Retina (tissue), 1 donor: ENCODE data around the gene MICOS13.
"Not testable (repeated sequence)": the region's sequence is repeated elsewhere in the genome, so short reads cannot be mapped to it uniquely, and the experiment has no call there.

Source experiments
- DNase-seq: peaks from one replicate; pipeline ENCODE4 v3.0.0-alpha.2; 2016

The MICOS13 gene, protein sequence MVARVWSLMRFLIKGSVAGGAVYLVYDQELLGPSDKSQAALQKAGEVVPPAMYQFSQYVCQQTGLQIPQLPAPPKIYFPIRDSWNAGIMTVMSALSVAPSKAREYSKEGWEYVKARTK

DNA sequence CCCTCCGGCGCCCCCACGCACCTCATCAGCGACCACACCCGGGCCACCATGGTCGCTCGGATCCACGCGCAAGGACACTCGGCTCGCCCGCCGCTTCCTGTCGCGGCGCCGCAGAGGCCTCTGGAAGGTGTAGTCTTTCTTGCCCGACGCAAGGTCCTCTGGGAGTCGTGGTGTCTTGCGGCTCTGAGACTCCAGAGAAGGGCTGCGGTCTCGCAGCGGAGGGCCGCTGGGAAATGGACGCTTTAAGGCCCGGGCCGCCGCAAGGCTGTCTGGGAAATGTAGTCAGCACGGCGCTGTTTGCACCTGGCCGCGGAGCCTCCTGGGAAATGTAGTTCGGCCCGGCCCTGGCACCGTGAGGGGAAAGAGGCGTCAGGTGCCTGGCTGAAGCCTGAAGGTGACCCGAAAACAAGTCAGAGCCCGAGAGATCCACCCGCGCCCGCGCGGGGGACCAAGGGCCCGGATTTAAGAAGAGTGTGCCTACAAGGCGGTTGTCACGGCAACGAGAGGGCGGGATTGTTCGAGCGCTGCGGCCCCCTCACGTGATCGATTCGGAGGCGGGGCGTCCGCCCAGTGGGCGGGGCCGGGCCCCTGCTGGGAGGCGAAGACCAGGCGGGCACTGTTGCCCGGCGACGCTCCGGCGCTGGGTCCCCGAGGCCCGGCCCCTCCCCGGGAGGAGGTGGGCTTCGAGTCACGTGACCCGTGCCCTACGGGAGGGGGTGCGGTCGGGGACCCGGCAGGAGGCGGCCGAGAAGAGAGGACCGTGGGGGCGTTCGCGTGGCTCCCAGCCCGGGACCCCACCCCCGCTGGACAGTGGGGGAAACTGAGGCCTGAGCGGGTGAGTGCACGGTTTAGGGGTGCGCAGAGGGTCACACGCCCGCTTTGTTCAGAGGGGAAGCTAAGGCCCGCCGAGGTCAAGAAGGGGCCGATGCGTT lies at the start of gene MICOS13, which contains the start of gene HSD11B1L:
Gene MICOS13, minus strand, starts transcription at position 80 of the 932 bp plus-strand sequence. Its CDS starts 30 bp downstream, at position 50.
Gene HSD11B1L, plus strand, starts transcription at position 591 of the 932 bp plus-strand sequence. CDS start 3,806 bp downstream, outside the sequence.
- peak; percentile 100 for DNase-seq

DNA sequence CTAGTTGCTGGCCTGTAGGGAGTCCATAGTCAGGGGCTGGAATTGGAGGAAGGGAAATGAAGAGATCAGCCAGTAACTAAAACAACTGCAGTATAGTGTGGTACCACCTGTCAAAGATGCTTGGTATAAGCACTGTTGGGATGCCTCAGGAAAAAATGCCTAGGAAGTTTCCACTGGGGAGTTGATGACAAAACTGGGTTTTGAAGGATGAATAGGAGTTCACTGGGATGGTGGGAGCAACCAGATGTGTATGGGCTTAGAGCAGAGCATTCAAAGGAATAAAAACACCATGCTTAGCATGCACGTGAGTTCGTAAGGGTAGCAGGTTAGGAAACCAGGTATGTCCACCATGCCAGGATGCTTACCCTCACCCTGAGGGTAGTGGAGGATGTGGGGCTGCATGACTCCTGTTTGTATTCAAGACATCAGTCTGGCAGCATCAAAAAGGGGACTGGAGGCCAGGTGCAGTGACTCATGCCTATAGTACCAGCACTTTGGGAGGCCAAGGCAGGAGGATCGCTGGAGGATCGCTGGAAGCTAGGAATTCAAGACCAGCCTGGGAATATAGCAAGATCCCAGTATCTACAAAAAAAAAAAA lies 47.2 kb upstream of the MICOS13 start:
- DNase-seq, result no peak

DNA sequence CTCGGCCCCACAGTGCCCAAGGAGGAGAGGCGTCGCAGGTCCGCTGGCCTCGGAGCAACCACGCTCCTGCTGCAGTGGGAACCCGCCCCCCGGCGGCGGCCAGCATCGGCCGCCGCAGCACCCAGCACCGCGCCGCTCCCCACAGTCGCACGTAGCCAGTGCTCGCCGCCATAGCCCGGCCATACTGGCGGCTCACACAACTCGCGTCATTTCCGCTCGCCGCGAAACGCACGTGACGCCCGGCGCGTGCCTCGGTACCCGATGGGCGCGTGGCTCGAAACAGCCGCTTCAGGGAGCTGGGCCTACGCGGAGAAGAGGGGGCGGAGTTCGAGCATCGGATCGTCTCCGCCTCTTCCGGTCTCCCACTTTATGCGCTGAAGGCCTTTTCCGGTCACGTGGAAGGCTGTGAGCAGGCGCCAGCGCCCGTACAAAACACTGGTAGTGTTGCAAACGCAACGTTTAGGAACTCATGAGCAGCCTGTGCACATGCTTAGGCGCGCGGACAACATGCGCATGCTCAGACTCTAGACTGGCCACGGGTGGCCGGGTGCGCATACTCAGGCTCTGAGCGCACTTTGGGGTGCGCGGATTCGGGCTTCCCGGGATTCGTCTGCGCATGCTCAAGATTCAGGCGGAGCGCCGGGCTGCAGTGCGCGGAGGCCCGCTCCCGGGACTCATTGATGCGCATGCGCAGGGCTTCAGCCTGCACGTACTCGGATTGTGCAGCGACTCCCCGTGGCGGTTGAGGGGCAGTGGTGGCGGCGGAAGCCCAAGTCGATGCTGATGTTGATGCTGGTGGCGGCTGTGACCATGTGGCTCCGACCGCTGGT lies 39.9 kb upstream of the MICOS13 start, which contains the start of the genes CATSPERD and LONP1:
Gene CATSPERD, plus strand, starts transcription at position 677 of the 830 bp plus-strand sequence. Its CDS starts 101 bp downstream, at position 778.
Gene LONP1, minus strand, starts transcription at position 186 of the 830 bp plus-strand sequence. Its CDS starts 14 bp downstream, at position 172.
- DNase-seq, result peak; percentile 100

- no peak for DNase-seq
These were observed 39.1 kb upstream of the MICOS13 start for GRCh38 chr19:5719274-5719960.

DNA sequence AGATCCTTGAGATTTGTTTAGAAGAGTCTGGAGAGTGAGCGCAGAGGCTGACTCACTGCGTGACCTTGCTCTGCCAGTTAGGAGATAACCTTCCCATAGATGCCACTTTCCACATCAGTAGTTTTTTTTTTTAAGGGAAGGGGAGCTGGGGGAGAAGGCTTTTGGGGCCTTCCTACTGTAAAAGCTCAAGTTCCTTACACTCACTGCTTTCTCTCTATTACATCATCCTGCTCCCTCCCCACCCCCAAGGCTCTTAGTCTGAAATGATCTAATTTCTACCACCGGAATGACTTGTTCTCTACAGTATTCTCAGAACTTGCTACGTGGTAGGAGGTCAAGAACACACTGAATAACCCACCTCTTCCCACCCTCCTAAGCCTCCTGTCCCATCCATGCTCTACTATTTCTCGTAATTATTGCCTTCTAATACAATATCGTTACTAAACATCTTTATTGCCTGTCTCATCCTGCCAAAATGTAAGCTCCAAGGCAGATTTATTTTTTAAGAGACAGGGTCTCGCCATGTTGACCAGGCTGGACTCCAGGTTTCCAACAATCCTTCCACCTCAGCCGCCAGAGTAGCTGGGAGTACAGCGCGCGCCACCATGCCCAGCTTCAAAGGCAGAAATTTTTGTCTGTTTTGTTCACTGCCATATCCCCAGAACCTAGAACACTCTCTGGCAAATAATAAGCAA lies 38.4 kb upstream of the MICOS13 start:
- no peak for DNase-seq

DNA sequence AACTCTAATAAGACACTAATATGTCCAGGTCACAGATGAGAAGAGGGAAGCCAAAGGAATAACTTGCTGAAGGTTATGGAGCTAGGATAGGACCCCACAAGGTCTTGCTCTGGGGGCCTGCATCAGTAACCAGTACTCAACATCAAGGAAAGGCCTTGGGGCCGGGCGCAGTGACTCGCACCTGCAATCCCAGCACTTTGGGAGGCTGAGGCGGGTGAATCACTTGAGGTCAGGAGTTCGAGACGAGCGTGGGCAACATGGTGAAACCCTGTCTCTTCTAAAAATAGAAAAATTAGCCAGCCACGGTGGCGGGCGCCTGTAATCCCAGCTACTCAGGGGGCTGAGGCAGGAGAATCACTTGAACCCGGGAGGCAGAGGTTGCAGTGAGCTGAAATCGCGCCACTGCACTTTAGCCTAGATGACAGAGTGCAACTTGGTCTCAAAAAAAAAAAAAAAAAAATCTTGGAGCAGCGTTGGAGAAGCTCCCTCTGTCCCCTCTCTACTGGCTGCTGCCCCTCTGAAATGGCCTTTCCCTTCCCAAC lies 37.8 kb upstream of the MICOS13 start:
- DNase-seq, result no peak

GRCh38 chr19:5717215-5717935 lies 37.1 kb upstream of the MICOS13 start:
- no peak for DNase-seq

GRCh38 chr19:5714816-5715215 lies 34.5 kb upstream of the MICOS13 start:
- DNase-seq, result no peak

DNA sequence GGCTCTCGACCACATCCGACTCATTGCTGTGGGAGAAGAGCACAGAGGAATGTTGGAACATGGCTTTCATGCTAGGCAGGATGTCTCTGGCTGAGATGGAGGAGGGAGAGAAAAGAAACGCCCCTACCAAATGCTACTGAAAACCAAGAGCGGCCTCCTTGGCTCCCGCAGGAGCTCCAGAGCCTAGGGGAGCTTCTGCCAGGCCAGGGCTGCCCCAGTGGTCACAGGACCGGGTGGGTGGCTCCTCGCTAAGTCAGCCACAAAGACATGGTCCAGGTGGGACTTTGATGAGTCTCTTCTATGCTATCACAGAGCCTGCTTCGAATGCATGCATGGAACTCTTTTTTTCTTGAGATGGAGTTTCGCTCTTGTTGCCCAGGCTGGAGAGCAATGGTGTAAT lies 32.9 kb upstream of the MICOS13 start:
- DNase-seq, result no peak

DNA sequence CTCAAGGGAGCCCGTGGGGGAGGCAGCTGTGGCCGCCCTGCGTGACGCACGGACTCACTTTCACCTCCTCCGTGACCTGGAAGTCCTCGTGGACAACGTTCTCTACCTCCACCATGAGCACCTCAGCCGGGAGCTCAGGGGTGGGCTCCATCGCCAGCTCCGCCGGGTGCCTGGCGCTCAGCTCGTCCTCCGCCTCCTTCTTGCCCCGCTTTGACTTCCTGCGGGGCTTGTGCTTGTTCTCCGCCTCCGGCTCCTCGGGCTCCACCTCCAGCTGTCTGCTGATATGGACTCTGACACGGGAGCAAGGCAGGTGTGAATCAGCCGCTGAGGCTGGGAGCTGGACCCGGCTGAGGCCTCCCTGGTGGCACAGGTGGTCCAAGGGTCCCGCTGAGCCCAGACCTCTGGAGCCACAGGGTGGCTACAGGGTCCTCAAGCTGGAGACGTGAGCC lies 31.4 kb upstream of the MICOS13 start:
- DNase-seq, result no peak

GRCh38 chr19:5711025-5711424 lies 30.7 kb upstream of the MICOS13 start:
- DNase-seq, result no peak

DNA sequence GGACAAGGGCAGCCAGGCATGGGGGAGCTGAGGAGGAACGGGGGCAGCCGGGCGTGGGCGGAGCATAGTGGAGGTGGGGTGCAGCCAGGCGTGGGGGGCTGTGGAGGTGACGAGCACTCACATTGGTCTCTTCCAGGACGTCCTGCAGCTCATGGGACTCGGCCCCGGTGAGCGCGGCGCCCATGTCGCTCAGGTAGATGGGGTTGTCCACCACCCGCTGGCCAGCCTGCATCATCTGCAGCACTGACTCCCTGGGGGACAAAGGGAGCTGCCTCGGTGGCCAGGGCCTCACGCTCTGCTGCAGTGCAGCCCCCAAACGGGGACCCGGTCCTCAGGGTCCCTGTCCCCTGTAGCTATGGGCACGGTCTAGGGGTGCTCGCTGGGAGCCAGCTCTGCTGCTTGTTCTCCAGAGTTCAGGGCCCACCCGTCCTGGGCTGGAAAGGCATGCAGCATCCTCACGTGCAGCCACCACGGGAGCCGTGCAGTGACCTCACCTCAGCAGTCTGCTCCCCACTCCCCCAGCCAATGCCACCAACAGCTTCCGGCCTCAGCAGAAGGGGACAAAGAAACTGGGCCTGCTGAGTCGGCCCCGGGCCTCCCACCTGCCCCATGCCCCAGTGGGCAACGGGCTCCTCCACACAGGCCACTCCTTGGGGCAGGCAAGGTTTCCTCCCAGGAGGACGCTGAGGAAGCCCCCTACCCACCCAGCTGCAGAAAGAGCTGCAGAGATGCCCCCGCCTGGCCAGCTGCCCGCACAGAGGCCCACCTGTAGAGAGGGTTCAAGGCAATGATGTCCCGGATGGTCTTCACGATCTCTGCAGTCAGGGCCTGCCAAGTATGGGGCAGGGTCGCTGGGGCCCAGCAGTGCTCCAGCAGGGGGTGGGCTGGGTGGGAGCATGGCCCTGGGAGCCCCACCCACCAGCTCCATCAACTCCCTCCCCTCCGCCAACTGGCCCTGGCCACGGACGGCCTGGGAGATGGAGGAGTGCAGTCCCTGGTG lies 27.6 kb upstream of the MICOS13 start:
- DNase-seq, result no peak

DNA sequence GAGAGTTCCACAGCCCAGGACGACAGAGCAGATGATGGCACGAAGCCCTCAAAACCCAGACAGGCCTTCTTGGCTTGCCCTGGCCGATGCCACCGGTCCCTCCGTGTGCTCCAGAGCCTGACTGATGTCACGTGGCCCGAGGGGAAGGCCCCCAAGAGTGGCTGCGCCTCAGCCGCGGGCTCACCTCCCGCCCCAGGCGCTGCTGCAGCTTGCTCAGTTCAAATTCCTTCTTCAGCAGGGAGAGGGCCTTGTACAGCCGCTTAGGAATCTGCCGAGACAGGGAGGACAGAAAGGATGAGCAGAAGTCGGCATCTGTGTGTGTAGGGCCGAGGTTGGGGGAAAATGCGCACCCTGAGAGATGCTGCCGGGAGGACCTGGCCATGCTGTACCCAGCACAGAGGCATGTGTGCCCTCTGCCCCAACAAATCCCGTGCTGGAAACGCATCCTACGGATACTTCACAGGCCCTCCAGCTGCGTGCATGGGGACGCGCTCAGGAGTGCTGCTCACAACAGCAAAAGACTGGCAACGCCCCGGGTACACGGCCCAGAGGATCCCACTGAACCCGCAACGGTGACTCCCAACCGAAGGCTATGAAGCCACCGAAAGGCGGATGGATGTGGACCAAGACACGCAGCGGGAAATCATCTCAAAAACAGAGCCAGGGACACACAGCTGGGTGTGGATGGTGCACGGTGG lies 26.7 kb upstream of the MICOS13 start:
- DNase-seq, result no peak

GRCh38 chr19:5705552-5705951 lies 25.2 kb upstream of the MICOS13 start:
- no peak for DNase-seq

DNA sequence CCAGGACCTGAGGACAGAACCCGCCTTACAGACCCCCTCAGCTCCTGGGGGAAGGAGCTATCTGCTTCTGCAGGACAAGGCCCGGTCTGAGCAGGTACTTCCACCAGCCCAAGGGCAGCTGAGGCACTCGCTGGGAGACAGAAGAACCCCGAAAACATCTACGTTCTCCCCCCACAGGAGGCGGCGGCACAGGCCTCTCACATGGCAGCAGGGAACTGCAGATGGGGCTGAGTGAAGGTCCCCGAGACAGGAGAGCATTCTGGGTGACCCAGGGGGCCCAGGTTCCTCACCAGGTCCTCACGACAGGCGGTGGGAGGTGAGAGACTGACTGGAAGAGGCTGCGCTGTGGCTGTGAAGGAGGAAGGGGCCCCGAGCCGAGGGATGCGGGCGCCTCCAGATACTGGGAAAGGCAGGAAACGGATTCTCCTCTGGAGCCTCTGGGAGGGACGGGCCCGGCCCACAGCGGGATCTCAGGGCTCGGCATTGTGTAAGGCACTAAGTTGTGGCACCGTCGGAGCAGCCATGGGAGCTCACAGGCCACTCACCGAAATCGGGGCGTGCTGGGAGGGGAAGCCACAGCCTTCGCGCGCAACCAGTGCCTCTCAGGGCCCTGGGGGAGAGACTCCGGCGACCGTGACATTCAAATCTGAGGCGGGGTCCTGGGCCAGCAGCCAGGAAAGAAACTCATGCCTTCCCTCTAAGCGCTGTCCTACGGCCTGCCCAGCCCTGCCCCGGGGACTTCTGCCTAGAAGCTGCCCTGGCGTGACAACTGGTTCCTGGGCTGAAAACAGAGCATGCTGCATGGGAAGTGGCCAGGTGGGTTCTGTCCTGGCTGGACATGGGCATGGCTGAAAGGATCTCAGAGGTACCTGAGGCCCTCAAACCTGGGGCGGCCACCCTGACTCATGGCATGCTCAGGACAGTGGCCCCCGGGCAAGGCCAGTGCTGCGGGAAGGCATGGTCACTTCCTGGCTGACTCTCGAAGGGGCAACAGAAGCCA lies 23.8 kb upstream of the MICOS13 start:
- DNase-seq, result no peak

DNA sequence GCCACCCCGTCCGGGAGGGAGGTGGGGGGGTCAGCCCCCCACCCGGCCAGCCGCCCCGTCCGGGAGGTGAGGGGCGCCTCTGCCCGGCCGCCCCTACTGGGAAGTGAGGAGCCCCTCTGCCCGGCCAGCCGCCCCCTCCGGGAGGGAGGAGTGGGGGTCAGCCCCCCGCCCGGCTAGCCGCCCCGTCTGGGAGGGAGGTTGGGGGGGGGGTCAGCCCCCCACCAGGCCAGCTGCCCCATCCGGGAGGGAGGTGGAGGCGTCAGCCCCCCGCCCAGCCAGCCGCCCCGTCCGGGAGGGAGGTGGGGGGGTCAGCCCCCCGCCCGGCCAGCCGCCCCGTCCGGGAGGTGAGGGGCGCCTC lies 21.7 kb upstream of the MICOS13 start:
- DNase-seq, result not testable (repeated sequence)
